Spleen (tissue), 11 donors: ENCODE measurements around the gene EPDR1. TPM values are rescaled to one million over a fixed set of nuclear protein-coding genes. Genes with fewer than 3 reads are reported as not detected.

Experiments used
- DNase-seq: peaks from one replicate; pipeline ENCODE4 v3.0.0-alpha.2; 2020
- H3K27ac ChIP-seq, 8 donors: fragments of 200-600 bp; sonication (generic) in 7 of 8; 1 replicate in 4 of 8; 2 replicates in 4 of 8; pipeline versions ENCODE4 v1.5.0 to v1.8.0; 2016 to 2021; ENCODE audit warnings: inconsistent platforms in 4 of 8, mild to moderate bottlenecking in 4 of 8, moderate library complexity in 1 of 8
- H3K27me3 ChIP-seq, 7 donors: fragments of 200-600 bp; sonication (generic) in 6 of 7; replicated peaks in 1 of 7; 1 replicate in 4 of 7; 2 replicates in 3 of 7; pipeline versions ENCODE4 v1.5.0 to v1.8.0; 2016 to 2021; ENCODE audit warnings: inconsistent platforms in 3 of 7, mild to moderate bottlenecking in 1 of 7
- H3K36me3 ChIP-seq, 6 donors: fragments of 200-600 bp; sonication (generic) in 5 of 6; 1 replicate in 4 of 6; 2 replicates in 2 of 6; pipeline versions ENCODE4 v1.5.0 to v1.8.0; 2016 to 2021; ENCODE audit warnings: inconsistent platforms in 2 of 6
- H3K4me1 ChIP-seq, 6 donors: fragments of 200-600 bp; sonication (generic) in 5 of 6; 1 replicate in 3 of 6; 2 replicates in 3 of 6; pipeline versions ENCODE4 v1.5.0 to v1.8.0; 2016 to 2021; ENCODE audit warnings: inconsistent platforms in 3 of 6
- H3K4me3 ChIP-seq, 8 donors: fragments of 200-600 bp; sonication (generic) in 7 of 8; 1 replicate in 4 of 8; 2 replicates in 4 of 8; pipeline versions ENCODE4 v1.5.0 to v1.8.0; 2016 to 2021; ENCODE audit warnings: inconsistent platforms in 4 of 8, mild to moderate bottlenecking in 4 of 8, moderate library complexity in 2 of 8
- H3K9me3 ChIP-seq, 8 donors: fragments of 200-600 bp; sonication (generic) in 7 of 8; 1 replicate in 4 of 8; 2 replicates in 4 of 8; pipeline versions ENCODE4 v1.5.0 to v1.8.0; 2016 to 2021; ENCODE audit warnings: inconsistent platforms in 4 of 8
- CTCF ChIP-seq, 11 experiments: fragments of 200-600 bp in 7 of 11; fragments of 450-650 bp in 4 of 11; sonication (generic) in 4 of 11; IDR thresholded peaks in 8 of 11; conservative IDR thresholded peaks in 3 of 11; 1 replicate in 7 of 11; 2 replicates in 4 of 11; pipeline versions ENCODE4 v1.4.0 to v1.8.0; 2016 to 2021; ENCODE audit warnings: antibody characterized with exemption in 11 of 11, inconsistent platforms in 4 of 11, mild to moderate bottlenecking in 1 of 11
- POLR2A ChIP-seq, 3 donors: fragments of 450-650 bp; IDR thresholded peaks; one replicate each; pipeline ENCODE4 v1.5.1; 2017; ENCODE audit warnings: antibody characterized with exemption in 3 of 3, mild to moderate bottlenecking in 1 of 3
- POLR2AphosphoS5 ChIP-seq, 3 donors: sonication (generic); formaldehyde crosslinking; IDR thresholded peaks; one replicate each; pipeline ENCODE4 v1.5.1; 2017; ENCODE audit warnings: antibody characterized with exemption in 3 of 3
- WGBS, 5 donors: extraction: QIAGEN DNeasy Blood & Tissue Kit in 3 of 5; methylation state at CpG; one replicate each; pipeline versions ENCODE4 v1.1.5 to v1.1.7; 2013 to 2018; 5-methylcytosine and 5-hydroxymethylcytosine counted together
- intact Hi-C: fragments of 100-400 bp; cut with DNase I; formaldehyde crosslinking; loops from one replicate; pipeline ENCODE4 v1.15.0; 2023; ENCODE audit warnings: low total_unique reads
- polyA plus RNA-seq, 3 donors: library from polyadenylated mRNA; stranded (reverse); fragments of 200-250 nt; gene quantifications; one replicate each; pipeline ENCODE4 v1.2.1, GENCODE V29; 2013
- total RNA-seq, 7 donors: library from RNA; depleted of rRNA in 3 of 7; stranded (reverse); fragments of >200 nt in 3 of 7; fragmentation: NEBNext Ultra II Directional in 4 of 7; extraction: Animal tissue kit (Norgen Biotek cat#: 25700) in 4 of 7; gene quantifications; one replicate each; pipeline versions ENCODE4 v1.1.0 to v1.2.1, GENCODE V29; 2016 to 2021
- donor health status: healthy with polysubstance abuse.
- donor health status: DM: no; HTN: no; CAD: no; lungs with moderate emphysema.
- donor health status: DM: no; HTN: no; CAD: no.
- donor health status: Bipolar disorder and iron deficiency.
- donor health status: healthy.
- donor health status: DM: no; HTN: no; CAD: no.
- donor health status: DM: yes; HTN: yes; CAD: no.

EPDR1 gene
- total and polyA plus RNA-seq, 10 donors = 2.3 to 51.5 (median 14.2) TPM

GRCh38 chr7:37971491-37971890 is 51.1 kb downstream of the EPDR1 start:
- intact Hi-C loops = no loop called here
- DNase-seq = no peak
- Histone ChIP-seq H3K4me1 (no peaks in the 10 kb centered on the region), H3K27me3 (no peaks in the 10 kb centered on the region), H3K36me3 (no peaks in the 10 kb centered on the region), H3K27ac (no peak overlapping the region), H3K9me3 (no peaks in the 10 kb centered on the region), H3K4me3 (no peak overlapping the region)
- no peak for TF ChIP-seq POLR2AphosphoS5 (IDR thresholded peaks at IDR 0.05)
- WGBS, 5 donors = 77 to 92% (median 87%) methylated on average over 4 of the region's 4 CpGs

- intact Hi-C loops = no loop called here
- TF ChIP-seq POLR2A (IDR thresholded peaks at IDR 0.05) (no peak), POLR2AphosphoS5 (IDR thresholded peaks at IDR 0.05) (no peak), CTCF (IDR thresholded peaks at IDR 0.05 in 8 of 11, conservative IDR thresholded peaks at IDR 0.05 in 3 of 11) (no peak)
- WGBS, 5 donors = 3 to 29% (median 11%) methylated on average over 1 of the region's 1 CpG
- Histone ChIP-seq H3K36me3 (no peaks in the 10 kb centered on the region), H3K27ac (no peak overlapping the region), H3K4me1 (no peaks in the 10 kb centered on the region), H3K27me3 (no peaks in the 10 kb centered on the region), H3K9me3 (no peaks in the 10 kb centered on the region), H3K4me3 (no peak overlapping the region)
- DNase-seq = no peak
These were observed 53.5 kb downstream of the EPDR1 start for GRCh38 chr7:37973915-37974314.

GRCh38 chr7:37974711-37975110 is 54.3 kb downstream of the EPDR1 start:
- no peak overlapping the region for H3K4me3 ChIP-seq
- H3K27ac ChIP-seq = no peak overlapping the region
- TF ChIP-seq CTCF (IDR thresholded peaks at IDR 0.05 in 8 of 11, conservative IDR thresholded peaks at IDR 0.05 in 3 of 11) = no peak
- intact Hi-C loops = no loop called here
- H3K9me3 ChIP-seq = no peaks in the 10 kb centered on the region
- DNase-seq = no peak
- no peaks in the 10 kb centered on the region for H3K4me1 ChIP-seq
- 79 to 94% (median 86%) methylated on average over 4 of the region's 4 CpGs for WGBS, 5 donors
- no peaks in the 10 kb centered on the region for H3K36me3 ChIP-seq
- H3K27me3 ChIP-seq = no peaks in the 10 kb centered on the region

- Histone ChIP-seq H3K27ac (no peak overlapping the region), H3K4me1 (no peaks in the 10 kb centered on the region), H3K36me3 (no peaks in the 10 kb centered on the region), H3K27me3 (no peaks in the 10 kb centered on the region), H3K4me3 (no peak overlapping the region), H3K9me3 (no peaks in the 10 kb centered on the region)
- TF ChIP-seq POLR2A (IDR thresholded peaks at IDR 0.05) = no peak
- no peak for TF ChIP-seq CTCF (IDR thresholded peaks at IDR 0.05 in 8 of 11, conservative IDR thresholded peaks at IDR 0.05 in 3 of 11)
- TF ChIP-seq POLR2AphosphoS5 (IDR thresholded peaks at IDR 0.05) = no peak
- 78 to 91% (median 82%) methylated on average over 2 of the region's 2 CpGs for WGBS, 5 donors
- DNase-seq = no peak
- intact Hi-C loops = no loop called here
These were observed 56.8 kb downstream of the EPDR1 start for GRCh38 chr7:37977243-37977642.

GRCh38 chr7:37981664-37982063 is 61.2 kb downstream of the EPDR1 start:
- Histone ChIP-seq H3K4me1 (no peaks in the 10 kb centered on the region), H3K27ac (no peak overlapping the region), H3K36me3 (no peaks in the 10 kb centered on the region), H3K4me3 (no peak overlapping the region), H3K27me3 (no peaks in the 10 kb centered on the region), H3K9me3 (no peaks in the 10 kb centered on the region)
- DNase-seq = no peak
- TF ChIP-seq POLR2A (IDR thresholded peaks at IDR 0.05) (no peak), CTCF (IDR thresholded peaks at IDR 0.05 in 8 of 11, conservative IDR thresholded peaks at IDR 0.05 in 3 of 11) (no peak), POLR2AphosphoS5 (IDR thresholded peaks at IDR 0.05) (no peak)
- intact Hi-C loops = no loop called here
